ENCODE results near the gene RASEF. TPM values are rescaled to one million over a fixed set of nuclear protein-coding genes. Genes with fewer than 3 reads are reported as not detected.

The RASEF gene
- total RNA-seq, 4 donors from 2014 or later = under 0.01 to 0.42 (median 0.24) TPM

GRCh38 chr9:82998409-82998808 is 64.5 kb downstream of the RASEF start:
- intact Hi-C loops (cut with DNase I) = no loop called here
- Histone ChIP-seq H3K9me3 (no peaks in the 10 kb centered on the region), H3K4me1 (no peaks in the 10 kb centered on the region), H3K36me3 (no peaks in the 10 kb centered on the region), H3K4me3 (no peak overlapping the region), H3K27me3 (no peaks in the 10 kb centered on the region), H3K27ac (replicated peaks in 1 of 4) (no peak overlapping the region)
- no peak for DNase-seq (ENCODE audit: extremely low spot score)
- TF ChIP-seq POLR2AphosphoS5 (IDR thresholded peaks at IDR 0.05) (no peak), EP300 (IDR thresholded peaks at IDR 0.05) (no peak), CTCF (IDR thresholded peaks at IDR 0.05) (no peak), POLR2A (IDR thresholded peaks at IDR 0.05; ENCODE audit: low read depth) (no peak)
- WGBS = 19% methylated on average over 2 of the region's 2 CpGs

GRCh38 chr9:82997476-82998140 is 65.3 kb downstream of the RASEF start:
- 94% methylated on average over 6 of the region's 6 CpGs for WGBS
- no peak for DNase-seq (ENCODE audit: extremely low spot score)
- intact Hi-C loops (cut with DNase I) = no loop called here
- H3K4me3 ChIP-seq = no peak overlapping the region
- no peaks in the 10 kb centered on the region for H3K27me3 ChIP-seq
- TF ChIP-seq EP300 (IDR thresholded peaks at IDR 0.05) (no peak), POLR2A (IDR thresholded peaks at IDR 0.05; ENCODE audit: low read depth) (no peak), POLR2AphosphoS5 (IDR thresholded peaks at IDR 0.05) (no peak), CTCF (IDR thresholded peaks at IDR 0.05) (no peak)
- no peaks in the 10 kb centered on the region for H3K4me1 ChIP-seq
- no peaks in the 10 kb centered on the region for H3K9me3 ChIP-seq
- no peak overlapping the region for H3K27ac ChIP-seq (replicated peaks in 1 of 4)
- H3K36me3 ChIP-seq = no peaks in the 10 kb centered on the region

- WGBS = 91% methylated on average over 4 of the region's 4 CpGs
- intact Hi-C loops (cut with DNase I) = no loop called here
- H3K27ac ChIP-seq (replicated peaks in 1 of 4) = no peak overlapping the region
These were observed 66.0 kb downstream of the RASEF start for GRCh38 chr9:82996941-82997340.

GRCh38 chr9:82993856-82994605 is 68.9 kb downstream of the RASEF start:
- H3K4me3 ChIP-seq = no peak overlapping the region
- TF ChIP-seq EP300 (IDR thresholded peaks at IDR 0.05) (no peak), POLR2AphosphoS5 (IDR thresholded peaks at IDR 0.05) (no peak), CTCF (IDR thresholded peaks at IDR 0.05) (no peak), POLR2A (IDR thresholded peaks at IDR 0.05; ENCODE audit: low read depth) (no peak)
- intact Hi-C loops (cut with DNase I) = no loop called here
- H3K4me1 ChIP-seq = no peaks in the 10 kb centered on the region
- WGBS = 94% methylated on average over 8 of the region's 8 CpGs
- no peak overlapping the region for H3K27ac ChIP-seq (replicated peaks in 1 of 4)
- H3K9me3 ChIP-seq = no peaks in the 10 kb centered on the region
- no peaks in the 10 kb centered on the region for H3K36me3 ChIP-seq
- peak; percentile 68 for DNase-seq (ENCODE audit: extremely low spot score)
- H3K27me3 ChIP-seq = no peaks in the 10 kb centered on the region

More at GRCh38 chr9:82996941-82997340, 66.0 kb downstream of the RASEF start:
- Histone ChIP-seq H3K9me3 (no peaks in the 10 kb centered on the region), H3K4me3 (no peak overlapping the region), H3K36me3 (no peaks in the 10 kb centered on the region), H3K27me3 (no peaks in the 10 kb centered on the region), H3K4me1 (no peaks in the 10 kb centered on the region)
- TF ChIP-seq EP300 (IDR thresholded peaks at IDR 0.05) (no peak), POLR2AphosphoS5 (IDR thresholded peaks at IDR 0.05) (no peak), CTCF (IDR thresholded peaks at IDR 0.05) (no peak), POLR2A (IDR thresholded peaks at IDR 0.05; ENCODE audit: low read depth) (no peak)
- DNase-seq (ENCODE audit: extremely low spot score) = no peak
